ENCODE measurements around the gene SLC25A21. TPM values are rescaled to one million over a fixed set of nuclear protein-coding genes. Genes with fewer than 3 reads are reported as not detected.
"Not testable (repeated sequence)": the region's sequence is repeated elsewhere in the genome, so short reads cannot be mapped to it uniquely, and the experiment has no call there.

SLC25A21 gene
- total RNA-seq, 1 experiment from 2014 or later, result 8.2 TPM

DNA sequence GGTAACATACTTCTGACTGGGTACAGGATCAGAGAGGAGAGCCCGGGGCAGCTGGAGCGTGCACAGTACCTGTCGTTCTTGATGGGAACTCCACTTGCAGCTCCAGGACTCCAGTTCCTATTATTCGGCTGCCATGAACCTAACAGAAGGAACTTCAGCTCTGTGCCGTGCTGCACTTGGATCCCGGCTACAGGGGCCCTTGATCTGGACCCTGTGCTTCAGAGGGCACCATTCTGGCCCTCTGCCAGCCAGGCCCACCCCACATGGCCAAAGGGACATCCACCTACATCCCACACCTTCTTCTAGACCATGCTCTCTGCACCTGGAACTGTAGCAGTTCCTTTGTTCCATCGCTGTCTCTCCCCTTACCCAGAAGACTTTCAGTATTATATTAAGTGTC is 452.6 kb downstream of the SLC25A21 start:
- no peak for DNase-seq (ENCODE audit: low spot score)
- in situ Hi-C loops (cut with HindIII; ENCODE audit: low sequenced_read_pairs), result no loop called here

DNA sequence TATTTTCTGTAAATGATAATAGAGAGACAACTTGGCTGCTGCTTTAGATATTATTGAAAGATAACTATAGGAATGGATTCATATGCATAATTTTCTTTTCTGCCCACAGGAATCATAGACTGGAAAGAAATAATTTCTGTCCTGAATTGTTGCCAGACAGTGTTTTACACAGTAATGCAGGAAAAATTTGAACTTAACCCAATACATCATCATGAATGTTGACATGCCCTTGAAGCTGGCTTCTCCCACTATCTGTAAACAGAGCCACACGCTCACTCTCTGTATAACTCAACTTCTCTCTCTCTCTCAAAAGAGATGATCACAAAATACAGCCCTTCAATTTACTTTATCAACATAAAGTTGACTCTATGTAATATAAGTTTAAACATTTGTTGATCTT is 454.2 kb downstream of the SLC25A21 start:
- no peak for DNase-seq (ENCODE audit: low spot score)
- in situ Hi-C loops (cut with HindIII; ENCODE audit: low sequenced_read_pairs), result no loop called here

DNA sequence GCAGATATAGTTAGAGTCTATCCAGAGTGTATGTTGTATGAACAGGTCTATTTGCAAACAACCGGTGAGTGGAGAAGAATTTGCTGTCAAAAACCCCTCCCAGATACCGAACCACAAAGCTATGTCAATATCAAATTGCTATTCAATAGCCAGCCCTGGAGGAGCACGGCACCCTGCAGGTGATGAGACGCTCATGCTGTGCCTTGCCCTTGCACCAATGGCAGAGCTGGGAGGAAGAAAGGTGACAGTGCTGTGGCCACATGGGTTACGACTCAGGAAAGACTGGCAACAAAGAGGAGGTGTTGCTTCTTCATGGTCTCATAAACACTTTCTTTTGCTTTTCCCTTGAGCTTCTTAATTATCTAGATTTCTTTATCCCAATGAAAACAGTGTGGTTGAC is 455.0 kb downstream of the SLC25A21 start:
- DNase-seq (ENCODE audit: low spot score), result no peak
- in situ Hi-C loops (cut with HindIII; ENCODE audit: low sequenced_read_pairs), result no loop called here

DNA sequence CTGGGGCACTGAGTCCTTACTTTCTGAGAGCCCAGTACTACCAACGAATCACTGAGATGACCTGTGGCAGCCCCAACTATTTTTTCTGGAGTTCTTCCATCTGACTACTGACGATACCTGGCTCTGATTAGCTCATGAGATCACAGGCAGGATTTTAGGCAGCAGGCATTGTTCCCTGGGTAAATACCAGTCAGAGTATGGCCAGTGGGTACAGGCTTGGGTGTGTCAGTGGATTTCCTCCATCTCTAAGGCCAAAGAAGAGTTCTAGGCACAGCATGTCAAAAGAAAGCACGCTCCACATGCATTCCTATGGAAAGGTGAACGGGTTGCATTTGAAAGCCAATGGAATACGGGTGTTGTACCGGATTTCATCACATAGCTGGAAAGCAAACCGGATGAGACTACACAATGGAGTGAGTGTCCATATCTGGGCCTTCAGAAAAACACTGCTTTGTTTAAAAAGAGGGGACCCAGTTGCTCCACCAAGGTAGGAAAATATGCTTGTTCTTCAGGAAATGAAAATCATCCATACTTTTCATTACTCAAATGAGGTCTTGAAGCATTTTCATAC is 455.7 kb downstream of the SLC25A21 start:
- in situ Hi-C loops (cut with HindIII; ENCODE audit: low sequenced_read_pairs), result no loop called here
- no peak for DNase-seq (ENCODE audit: low spot score)

DNA sequence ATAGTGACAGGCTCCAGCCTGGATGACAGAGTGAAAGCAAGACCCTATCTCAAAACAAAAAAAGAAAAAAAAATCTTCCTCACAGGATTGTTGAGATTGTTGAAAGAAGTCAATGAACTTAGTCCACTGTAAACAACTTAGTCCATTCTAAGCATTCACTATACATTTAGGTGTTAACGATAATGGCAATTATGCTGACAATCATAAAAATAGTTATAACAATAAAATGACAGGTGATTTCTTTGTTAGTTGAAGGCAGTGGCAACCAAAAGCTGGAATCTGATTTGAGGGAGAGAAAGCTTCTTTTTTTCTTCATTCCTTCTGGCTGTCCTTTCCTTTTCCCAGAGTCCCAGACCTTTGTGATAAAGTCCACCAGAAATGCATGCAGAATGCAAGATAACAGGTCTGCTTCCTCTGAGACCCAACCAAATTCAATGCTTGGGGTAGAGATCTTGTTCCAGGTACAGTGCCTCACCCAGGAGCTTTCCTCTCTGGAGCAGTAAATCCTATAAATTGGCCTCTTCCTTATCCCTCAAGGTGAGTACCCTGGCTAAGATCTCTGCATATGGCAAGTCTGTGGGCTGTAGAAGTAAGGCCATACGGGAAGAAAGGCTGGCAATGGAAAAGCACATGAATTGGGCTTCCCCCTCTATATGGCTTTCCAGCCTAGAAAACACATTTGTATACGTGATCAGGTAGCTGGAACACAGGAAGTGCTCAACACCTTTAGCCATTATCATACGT is 458.3 kb downstream of the SLC25A21 start:
- no peak for DNase-seq (ENCODE audit: low spot score)
- in situ Hi-C loops (cut with HindIII; ENCODE audit: low sequenced_read_pairs), result no loop called here

DNA sequence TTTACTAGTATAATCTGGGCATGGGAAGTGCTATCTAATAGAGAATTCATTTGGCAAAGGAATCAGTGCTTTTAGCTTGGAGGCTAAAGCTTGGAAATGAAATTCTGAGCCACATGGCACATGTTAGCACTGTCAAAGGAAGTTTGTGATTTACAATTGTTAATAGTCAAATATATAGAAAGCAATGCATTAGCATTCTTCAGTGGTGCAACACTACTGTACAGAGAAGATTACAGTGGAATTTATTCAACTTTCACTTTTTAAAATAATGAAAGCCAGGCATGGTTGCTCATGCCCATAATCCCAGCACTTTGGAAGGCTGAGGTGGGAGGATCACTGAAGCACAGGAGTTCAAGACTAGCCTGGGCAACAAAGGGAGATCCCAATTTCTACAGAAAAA is 464.8 kb downstream of the SLC25A21 start:
- no peak for DNase-seq (ENCODE audit: low spot score)
- in situ Hi-C loops (cut with HindIII; ENCODE audit: low sequenced_read_pairs), result no loop called here

DNA sequence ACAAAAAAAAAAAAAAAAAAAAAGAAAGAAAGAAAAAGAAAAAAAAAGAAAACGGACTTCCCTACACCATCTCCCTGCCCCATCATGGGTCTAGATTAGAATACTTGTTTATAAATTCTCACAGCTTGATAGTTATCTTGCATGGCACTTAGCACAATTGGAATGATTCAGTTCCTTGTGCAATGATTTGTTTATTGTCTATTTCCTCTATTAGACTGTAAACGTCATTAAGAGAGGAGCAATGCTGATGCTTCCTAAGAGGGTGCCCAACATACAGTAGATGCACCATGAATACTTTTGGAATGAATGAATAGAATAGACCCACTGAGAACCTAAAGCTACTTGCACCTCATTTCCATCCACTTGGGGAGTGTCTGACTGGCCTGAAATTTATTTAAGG is 469.9 kb downstream of the SLC25A21 start:
- in situ Hi-C loops (cut with HindIII; ENCODE audit: low sequenced_read_pairs), result no loop called here

DNA sequence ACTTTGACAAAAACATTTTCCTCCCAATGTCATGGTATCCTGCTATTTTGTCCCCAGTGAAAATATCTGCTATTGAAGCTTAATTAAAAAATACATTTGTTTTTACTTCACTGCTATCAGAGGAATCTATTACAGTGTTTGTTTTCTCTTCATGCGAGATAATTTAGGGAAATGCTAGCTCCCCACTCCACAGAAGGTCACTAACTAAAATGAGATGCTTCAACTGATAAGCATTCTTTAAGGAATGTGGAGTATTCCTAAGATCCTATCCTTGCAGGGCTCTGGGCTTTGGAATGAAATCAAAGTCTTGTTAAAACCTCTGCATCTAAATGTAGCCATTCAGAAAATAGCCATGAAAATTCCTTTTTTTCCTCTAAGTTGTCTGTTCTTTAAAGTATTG is 471.3 kb downstream of the SLC25A21 start:
- in situ Hi-C loops (cut with HindIII; ENCODE audit: low sequenced_read_pairs), result no loop called here
- DNase-seq (ENCODE audit: low spot score), result no peak

More for the DNA sequence above, 469.9 kb downstream of the SLC25A21 start:
- DNase-seq (ENCODE audit: low spot score), result no peak

DNA sequence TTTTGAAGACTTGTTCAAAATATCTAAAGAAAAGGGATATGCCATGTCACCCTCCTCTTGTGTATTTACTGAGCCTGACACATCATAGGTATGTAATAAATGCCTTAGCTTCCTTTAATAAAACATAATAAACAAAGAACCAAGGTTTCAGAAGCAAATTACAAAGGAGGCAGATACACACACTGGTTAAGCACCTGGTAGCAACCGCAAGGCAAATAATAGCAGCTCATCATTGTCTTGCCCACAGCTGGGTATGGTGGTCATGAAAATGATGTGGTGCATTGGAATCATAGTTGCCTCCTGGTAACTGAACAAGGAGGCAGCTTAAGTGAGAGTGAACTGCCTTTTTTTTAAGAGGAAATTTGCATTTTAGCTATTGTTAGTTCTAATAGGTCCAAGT is 471.8 kb downstream of the SLC25A21 start:
- in situ Hi-C loops (cut with HindIII; ENCODE audit: low sequenced_read_pairs), result no loop called here
- no peak for DNase-seq (ENCODE audit: low spot score)

DNA sequence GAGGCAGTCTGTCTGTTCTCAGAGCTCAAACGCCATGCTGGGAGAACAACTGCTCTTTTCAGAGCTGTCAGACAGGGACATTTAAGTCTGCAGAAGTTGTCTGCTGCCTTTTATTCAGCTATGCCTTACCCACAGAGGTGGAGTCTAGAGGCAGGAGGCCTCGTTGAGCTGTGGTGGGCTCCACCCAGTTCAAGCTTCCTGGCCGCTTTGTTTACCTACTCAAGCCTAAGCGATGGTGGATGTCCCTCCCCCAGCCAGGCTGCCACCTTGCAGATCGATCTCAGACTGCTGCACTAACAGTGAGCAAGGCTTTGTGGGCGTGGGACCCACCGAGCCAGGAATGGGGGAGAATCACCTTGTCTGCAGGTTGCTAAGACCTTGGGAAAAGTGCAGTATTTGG is 473.0 kb downstream of the SLC25A21 start:
- DNase-seq (ENCODE audit: low spot score); in situ Hi-C loops (cut with HindIII; ENCODE audit: low sequenced_read_pairs): not testable (repeated sequence)

DNA sequence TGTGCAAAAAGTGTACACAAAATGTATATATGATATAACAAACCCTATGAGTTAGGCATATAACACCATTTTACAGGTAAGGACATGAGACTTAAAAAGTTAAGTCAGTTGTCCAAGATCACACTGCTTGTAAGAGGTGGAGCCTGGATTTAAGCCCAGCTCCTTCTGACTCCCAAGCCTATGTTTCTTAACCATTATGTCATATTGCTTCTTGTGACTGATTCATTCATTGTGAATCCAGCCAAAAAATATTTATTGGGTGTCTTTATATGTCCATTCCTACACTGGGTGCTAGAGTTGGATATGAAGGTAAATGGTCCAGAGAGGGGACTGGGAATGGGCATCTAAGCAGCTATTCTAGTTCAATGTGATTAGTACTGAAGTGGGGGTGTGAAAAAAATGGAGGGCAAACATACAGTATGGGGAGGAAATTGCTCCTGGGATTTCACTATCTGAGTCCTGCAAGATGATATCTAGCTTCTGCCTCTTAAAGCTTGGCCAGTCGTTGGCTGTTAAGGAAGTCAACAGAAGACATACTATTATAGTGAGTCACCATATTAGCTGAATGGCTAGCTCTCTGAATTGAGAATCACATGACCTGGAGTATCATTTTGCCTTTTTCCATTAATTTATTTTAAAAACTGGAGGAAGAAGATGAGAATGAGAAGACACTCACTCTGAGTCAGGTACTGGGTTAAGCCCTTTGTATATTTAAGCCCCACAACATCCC is 481.9 kb downstream of the SLC25A21 start:
- no peak for DNase-seq (ENCODE audit: low spot score)
- in situ Hi-C loops (cut with HindIII; ENCODE audit: low sequenced_read_pairs), result no loop called here

DNA sequence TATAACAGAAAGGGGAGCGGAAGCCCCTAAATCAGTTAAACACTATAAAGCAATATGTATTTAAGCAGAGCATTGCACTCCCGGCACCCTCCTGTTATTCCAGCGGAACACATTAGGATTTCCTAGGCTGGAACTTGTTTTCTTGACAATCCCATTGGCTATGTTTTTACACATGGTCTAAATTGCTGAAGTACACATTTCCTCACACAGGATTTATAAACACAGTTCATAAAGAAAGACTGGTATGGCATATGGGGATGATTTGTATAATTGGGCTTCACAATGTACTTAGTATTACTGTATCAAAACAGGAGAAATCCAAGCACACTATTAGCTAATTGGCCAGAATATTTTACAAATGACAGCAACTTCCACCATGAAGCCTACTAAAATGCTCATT is 487.5 kb downstream of the SLC25A21 start:
- no peak for DNase-seq (ENCODE audit: low spot score)

DNA sequence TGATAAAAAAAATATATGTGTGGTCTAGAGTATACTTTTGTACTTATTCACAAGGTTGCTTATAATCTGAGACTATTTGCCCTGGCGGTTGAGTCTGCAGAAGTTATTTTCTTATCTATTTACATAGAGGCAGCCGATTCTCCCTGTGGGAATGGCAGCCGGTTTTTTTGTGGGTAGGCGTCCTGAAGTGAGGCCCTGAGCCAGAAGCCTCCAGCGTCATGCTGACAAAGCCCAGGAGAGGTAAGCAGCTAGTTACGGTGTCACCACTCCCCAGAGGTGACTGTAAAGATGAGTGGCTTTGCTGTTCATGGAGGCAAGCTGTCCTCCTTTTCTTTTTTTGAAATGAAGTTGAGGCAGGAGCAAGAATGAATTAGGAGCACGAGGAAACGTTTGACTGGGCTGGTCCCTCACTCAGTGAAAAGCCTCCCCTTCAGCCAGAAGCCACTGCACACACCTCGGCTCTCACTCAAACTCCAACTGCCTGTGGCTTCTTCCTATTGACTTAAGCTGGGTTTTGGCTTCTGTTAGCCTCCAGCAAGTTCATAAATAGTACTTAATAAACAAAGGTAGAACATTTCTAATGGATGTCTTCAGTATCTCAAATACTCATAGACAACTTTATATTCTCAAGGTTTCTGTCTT is 489.2 kb downstream of the SLC25A21 start:
- no peak for DNase-seq (ENCODE audit: low spot score)
- in situ Hi-C loops (cut with HindIII; ENCODE audit: low sequenced_read_pairs), result no loop called here

More for the DNA sequence above, 487.5 kb downstream of the SLC25A21 start:
- in situ Hi-C loops (cut with HindIII; ENCODE audit: low sequenced_read_pairs), result no loop called here

DNA sequence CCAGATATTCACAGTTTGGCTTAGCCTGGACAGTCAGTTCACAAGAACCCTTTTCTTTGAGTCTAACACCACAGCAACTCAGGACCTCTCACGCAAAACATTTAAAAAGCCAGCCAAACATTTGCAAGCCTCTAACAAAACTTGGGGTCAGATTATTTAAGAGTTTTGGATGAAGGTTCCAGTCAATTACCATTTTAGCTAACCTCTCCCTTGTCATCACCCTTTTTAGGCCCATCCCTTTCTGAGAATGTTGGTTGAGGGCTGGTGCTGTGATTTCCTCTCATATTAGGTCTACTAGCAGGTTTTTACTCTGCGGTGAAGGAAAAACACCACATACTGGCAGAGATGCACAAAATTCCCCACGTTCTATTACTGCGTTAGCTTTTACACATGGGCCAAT is 490.1 kb downstream of the SLC25A21 start:
- in situ Hi-C loops (cut with HindIII; ENCODE audit: low sequenced_read_pairs), result no loop called here

DNA sequence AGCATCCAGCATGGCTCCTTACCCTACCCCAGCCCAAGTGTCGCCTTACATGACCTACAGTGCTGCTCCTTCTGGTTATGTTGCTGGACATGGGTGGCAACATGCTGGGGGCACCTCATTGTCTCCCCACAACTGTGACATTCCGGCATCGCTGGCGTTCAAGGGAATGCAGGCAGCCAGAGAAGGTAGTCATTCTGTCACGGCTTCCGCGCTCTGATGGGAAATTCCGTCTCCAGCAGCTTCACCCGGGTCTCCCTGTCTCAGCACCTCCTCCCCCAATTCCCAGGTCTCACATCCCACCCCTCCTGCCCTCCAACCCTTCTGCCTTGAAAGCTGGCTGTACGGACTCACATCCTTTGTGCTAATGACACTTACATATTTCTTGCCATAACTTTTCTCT is 496.2 kb downstream of the SLC25A21 start:
- in situ Hi-C loops (cut with HindIII; ENCODE audit: low sequenced_read_pairs), result no loop called here
- no peak for DNase-seq (ENCODE audit: low spot score)

More for the DNA sequence above, 490.1 kb downstream of the SLC25A21 start:
- no peak for DNase-seq (ENCODE audit: low spot score)

DNA sequence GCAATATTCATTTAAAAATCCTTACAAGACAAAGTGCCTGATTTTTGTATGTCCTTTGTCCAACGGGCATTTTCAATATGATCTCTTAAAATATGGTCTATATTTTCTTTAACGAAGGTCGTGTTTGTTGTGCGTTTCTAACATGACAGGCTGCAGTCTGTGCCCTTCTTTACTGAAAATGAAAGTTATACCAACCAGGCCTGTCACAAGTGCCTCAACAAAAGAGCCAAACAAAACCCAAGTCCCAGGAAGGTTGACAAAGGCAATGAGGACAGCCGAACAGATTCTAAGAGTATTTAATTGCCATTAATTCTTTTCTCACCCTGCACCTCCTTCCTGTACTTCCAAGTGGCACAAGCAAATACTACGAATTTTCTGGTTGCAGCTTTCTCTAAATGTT is 496.8 kb downstream of the SLC25A21 start:
- in situ Hi-C loops (cut with HindIII; ENCODE audit: low sequenced_read_pairs), result no loop called here

DNA sequence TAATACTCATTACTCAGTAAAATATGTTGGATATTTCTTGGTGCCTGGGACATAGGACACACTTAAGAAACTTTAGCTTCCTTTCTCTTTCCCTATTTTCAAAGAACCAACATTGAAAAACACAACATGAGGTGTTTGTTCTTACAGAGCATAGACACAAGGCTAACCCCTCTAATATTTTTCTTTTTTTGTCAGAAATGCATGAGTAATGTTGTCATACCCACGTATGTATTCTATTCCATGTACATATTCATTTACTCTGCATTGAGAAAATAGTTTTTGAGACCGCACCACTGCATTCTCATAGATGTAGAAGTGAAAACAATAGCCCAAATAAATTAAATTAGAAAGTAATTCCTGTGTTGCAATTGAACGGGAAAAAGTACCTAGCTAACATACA is 497.7 kb downstream of the SLC25A21 start:
- in situ Hi-C loops (cut with HindIII; ENCODE audit: low sequenced_read_pairs), result no loop called here

More for the DNA sequence above, 496.8 kb downstream of the SLC25A21 start:
- no peak for DNase-seq (ENCODE audit: low spot score)

DNA sequence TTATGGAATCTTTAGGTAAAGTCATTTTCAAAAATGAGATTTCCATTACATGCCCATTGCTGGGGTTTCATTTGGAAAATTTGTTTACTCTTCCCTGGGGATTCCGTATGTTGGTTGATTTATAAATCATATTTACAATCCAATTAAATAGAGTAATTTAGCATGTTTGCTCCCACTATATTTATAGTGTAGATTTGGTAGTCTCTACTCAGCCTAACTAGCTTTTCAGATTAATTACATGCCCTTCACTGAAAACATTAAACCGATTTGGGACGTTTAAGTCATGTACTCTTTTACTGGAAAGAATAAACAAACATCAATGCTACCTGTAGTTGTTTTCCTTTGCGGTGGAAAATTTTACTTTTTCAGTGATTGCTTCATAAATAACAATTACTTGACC is 500.3 kb downstream of the SLC25A21 start:
- in situ Hi-C loops (cut with HindIII; ENCODE audit: low sequenced_read_pairs), result no loop called here
- DNase-seq (ENCODE audit: low spot score), result no peak

More for the DNA sequence above, 497.7 kb downstream of the SLC25A21 start:
- no peak for DNase-seq (ENCODE audit: low spot score)

DNA sequence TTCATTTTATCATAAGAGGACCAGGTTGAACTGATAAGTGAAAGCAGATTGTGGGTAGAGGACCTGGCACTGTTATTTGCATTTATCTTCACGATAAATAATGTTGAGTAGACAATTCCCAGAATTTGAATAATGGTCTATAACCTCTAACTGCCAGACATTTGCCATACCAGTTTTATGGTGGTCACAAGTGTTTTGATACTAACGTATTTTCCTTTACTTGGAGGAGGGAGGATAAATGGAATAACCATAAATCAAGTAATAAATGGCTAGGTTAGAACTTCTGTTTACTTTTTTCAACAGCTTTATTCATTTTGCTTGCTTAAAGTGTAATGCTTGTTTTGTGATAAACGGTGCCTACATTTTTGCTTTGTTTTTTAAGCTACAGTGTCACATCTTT is 501.3 kb downstream of the SLC25A21 start:
- no peak for DNase-seq (ENCODE audit: low spot score)
- in situ Hi-C loops (cut with HindIII; ENCODE audit: low sequenced_read_pairs), result no loop called here

DNA sequence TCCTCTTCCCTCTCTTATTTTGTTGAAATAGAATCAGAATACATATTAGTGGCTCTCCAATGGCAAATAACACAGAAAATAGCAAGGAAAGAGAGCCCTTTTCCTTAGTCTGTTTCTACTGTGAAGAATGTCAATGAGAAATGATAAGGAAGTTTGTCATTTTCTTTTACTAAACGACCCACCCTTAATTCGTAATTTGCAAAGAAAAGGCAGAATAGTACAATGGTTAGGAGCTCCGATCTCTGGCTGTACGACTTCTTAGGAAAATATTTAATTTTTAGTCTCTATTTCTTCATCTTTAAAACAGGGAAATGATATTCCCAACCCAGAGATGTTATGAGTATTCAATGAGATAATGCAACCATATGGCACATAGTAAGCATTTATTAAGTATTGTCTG is 504.7 kb downstream of the SLC25A21 start:
- in situ Hi-C loops (cut with HindIII; ENCODE audit: low sequenced_read_pairs), result no loop called here
- DNase-seq (ENCODE audit: low spot score), result no peak

Measured in G401 (cell line).